H54 (cell line): ENCODE data around the gene NYNRIN.
"Not testable (repeated sequence)": the region's sequence is repeated elsewhere in the genome, so short reads cannot be mapped to it uniquely, and the experiment has no call there.

Source experiments
- DNase-seq: peaks from one replicate; pipeline ENCODE4 v3.0.0; 2011; ENCODE audit warnings: low spot score, mixed read lengths; ENCODE audit not compliant: insufficient read length
- FAIRE-seq: peaks from 3 replicates; lab custom pipeline; 2011; peaks lifted over from hg19 to GRCh38; lab: Jason Lieb, UNC
- POLR2A ChIP-seq: IDR thresholded peaks from 2 replicates; pipeline ENCODE4 v1.6.1; 2011; ENCODE audit warnings: low read depth, mild to moderate bottlenecking, low read length

NYNRIN gene

GRCh38 chr14:24440606-24441399, 42.0 kb downstream of the NYNRIN start:
- no peak for TF ChIP-seq POLR2A
- DNase-seq (no peak), FAIRE-seq (no peak)

GRCh38 chr14:24441485-24441884, 42.7 kb downstream of the NYNRIN start:
- DNase-seq, result no peak
- TF ChIP-seq POLR2A, result no peak
- FAIRE-seq, result no peak

GRCh38 chr14:24441904-24442239, 43.1 kb downstream of the NYNRIN start:
- TF ChIP-seq POLR2A, result no peak
- FAIRE-seq (no peak), DNase-seq (peak; percentile 51)

- FAIRE-seq, result peak; percentile 90
- DNase-seq, result peak; percentile 76
- TF ChIP-seq POLR2A, result peak; percentile 74
Observed at GRCh38 chr14:24442240-24443052, 43.6 kb downstream of the NYNRIN start, which contains the start of gene SDR39U1. TSS of gene SDR39U1 (minus strand) at chr14:24442776. CDS start at chr14:24442769, 7 bp downstream.

- DNase-seq (no peak), FAIRE-seq (no peak)
- TF ChIP-seq POLR2A, result no peak
Observed at GRCh38 chr14:24443053-24443665, 44.4 kb downstream of the NYNRIN start.

GRCh38 chr14:24450828-24451227, 52.0 kb downstream of the NYNRIN start:
- FAIRE-seq, DNase-seq: not testable (repeated sequence)

- no peak for TF ChIP-seq POLR2A
- FAIRE-seq (no peak), DNase-seq (no peak)
Observed at GRCh38 chr14:24456980-24457379, 58.2 kb downstream of the NYNRIN start.

- DNase-seq (no peak), FAIRE-seq (no peak)
- no peak for TF ChIP-seq POLR2A
Observed at GRCh38 chr14:24458736-24459135, 59.9 kb downstream of the NYNRIN start.

GRCh38 chr14:24459331-24459730, 60.5 kb downstream of the NYNRIN start:
- DNase-seq (no peak), FAIRE-seq (no peak)
- TF ChIP-seq POLR2A, result no peak

- TF ChIP-seq POLR2A, result no peak
- DNase-seq (no peak), FAIRE-seq (no peak)
Observed at GRCh38 chr14:24461336-24461735, 62.5 kb downstream of the NYNRIN start.

- DNase-seq, result no peak
- FAIRE-seq, result no peak
- no peak for TF ChIP-seq POLR2A
Observed at GRCh38 chr14:24463017-24463883, 64.4 kb downstream of the NYNRIN start.

GRCh38 chr14:24463884-24464785, 65.3 kb downstream of the NYNRIN start:
- TF ChIP-seq POLR2A, result no peak
- no peak for FAIRE-seq
- no peak for DNase-seq

- FAIRE-seq (no peak), DNase-seq (no peak)
- no peak for TF ChIP-seq POLR2A
Observed at GRCh38 chr14:24465368-24465767, 66.6 kb downstream of the NYNRIN start.
